Neural crest cell (in vitro differentiated cells): ENCODE data around the gene PDXP. TPM values are rescaled to one million over a fixed set of nuclear protein-coding genes. Genes with fewer than 3 reads are reported as not detected.

Experiments used
- DNase-seq: peaks from one replicate; pipeline ENCODE4 v3.0.0; 2021; ENCODE audit warnings: low read depth, mixed read lengths, low spot score
- H3K27ac Mint-ChIP-seq: one replicate; pipeline ENCODE4 v1.8.0; 2021; ENCODE audit warnings: mild to moderate bottlenecking, mixed read lengths; ENCODE audit not compliant: unreplicated experiment
- H3K27me3 Mint-ChIP-seq: 2 replicates; pipeline ENCODE4 v1.8.0; 2021; ENCODE audit warnings: low read depth, mild to moderate bottlenecking, mixed read lengths
- H3K36me3 Mint-ChIP-seq: 2 replicates; pipeline ENCODE4 v1.8.0; 2021; ENCODE audit warnings: low read depth, mild to moderate bottlenecking, mixed read lengths
- H3K4me1 Mint-ChIP-seq: 2 replicates; pipeline ENCODE4 v1.8.0; 2021; ENCODE audit warnings: mixed read lengths
- H3K4me3 Mint-ChIP-seq: one replicate; pipeline ENCODE4 v1.8.0; 2021; ENCODE audit warnings: mild to moderate bottlenecking, mixed read lengths
- H3K9me3 Mint-ChIP-seq: 2 replicates; pipeline ENCODE4 v1.8.0; 2021; ENCODE audit warnings: mixed read lengths
- CTCF ChIP-seq: fragments of 200-600 bp; sonication (generic); conservative IDR thresholded peaks from 2 replicates; pipeline ENCODE4 v1.5.0; 2021; ENCODE audit warnings: antibody characterized with exemption, mild to moderate bottlenecking
- total RNA-seq: library from RNA; stranded (reverse); gene quantifications from 2 replicates; pipeline ENCODE4 v1.2.1, GENCODE V29; 2021

The PDXP gene
- total RNA-seq, 1 donor from 2014 or later, result 51.5 TPM

- no peaks in the 10 kb centered on the region for H3K9me3 Mint-ChIP-seq
- no peaks in the 10 kb centered on the region for H3K27me3 Mint-ChIP-seq
- no peak overlapping the region for H3K27ac Mint-ChIP-seq
- DNase-seq, result no peak
- no peak for TF ChIP-seq CTCF
- H3K36me3 Mint-ChIP-seq, result peaks cover 2% of the 10 kb centered on the region
- H3K4me3 Mint-ChIP-seq, result peak overlapping the region; percentile 65
- H3K4me1 Mint-ChIP-seq, result peaks cover 25% of the 10 kb centered on the region
Observed at GRCh38 chr22:37641561-37641949, 17.0 kb upstream of the PDXP start.

- H3K9me3 Mint-ChIP-seq, result no peaks in the 10 kb centered on the region
- peak; percentile 99 for DNase-seq
- H3K4me1 Mint-ChIP-seq, result peaks cover 14% of the 10 kb centered on the region
- H3K27me3 Mint-ChIP-seq, result no peaks in the 10 kb centered on the region
- H3K4me3 Mint-ChIP-seq, result peak overlapping the region; percentile 84
- TF ChIP-seq CTCF, result peak; percentile 91
- H3K36me3 Mint-ChIP-seq, result peaks cover 2% of the 10 kb centered on the region
- H3K27ac Mint-ChIP-seq, result no peak overlapping the region
Observed at GRCh38 chr22:37643225-37643847, 15.2 kb upstream of the PDXP start.

GRCh38 chr22:37647317-37647716, 11.2 kb upstream of the PDXP start:
- H3K9me3 Mint-ChIP-seq, result no peaks in the 10 kb centered on the region
- H3K36me3 Mint-ChIP-seq, result peaks cover 2% of the 10 kb centered on the region
- no peak overlapping the region for H3K4me3 Mint-ChIP-seq
- peaks cover 8% of the 10 kb centered on the region for H3K4me1 Mint-ChIP-seq
- no peak for TF ChIP-seq CTCF
- no peak for DNase-seq
- H3K27ac Mint-ChIP-seq, result no peak overlapping the region
- no peaks in the 10 kb centered on the region for H3K27me3 Mint-ChIP-seq

- Mint-ChIP-seq H3K4me3 (no peak overlapping the region), H3K27ac (no peak overlapping the region), H3K27me3 (no peaks in the 10 kb centered on the region), H3K36me3 (peaks cover 2% of the 10 kb centered on the region), H3K4me1 (peaks cover 8% of the 10 kb centered on the region), H3K9me3 (no peaks in the 10 kb centered on the region)
- TF ChIP-seq CTCF, result no peak
- no peak for DNase-seq
Observed at GRCh38 chr22:37647928-37648327, 10.6 kb upstream of the PDXP start.

GRCh38 chr22:37650463-37651136, 7.9 kb upstream of the PDXP start:
- no peaks in the 10 kb centered on the region for H3K27me3 Mint-ChIP-seq
- H3K9me3 Mint-ChIP-seq, result no peaks in the 10 kb centered on the region
- no peaks in the 10 kb centered on the region for H3K36me3 Mint-ChIP-seq
- H3K4me3 Mint-ChIP-seq, result no peak overlapping the region
- DNase-seq, result no peak
- no peak for TF ChIP-seq CTCF
- no peaks in the 10 kb centered on the region for H3K4me1 Mint-ChIP-seq
- no peak overlapping the region for H3K27ac Mint-ChIP-seq
